NB4 (cell line): Measurements from ENCODE around the gene ARHGAP25.

Experiments used
- CTCF ChIP-seq: IDR thresholded peaks from one replicate; pipeline ENCODE4 v1.5.1; 2012; ENCODE audit warnings: low read depth, low read length
- MAX ChIP-seq: IDR thresholded peaks from 2 replicates; pipeline ENCODE4 v1.6.1; 2011; ENCODE audit warnings: low read depth, low read length
- POLR2A ChIP-seq: IDR thresholded peaks from 2 replicates; pipeline ENCODE4 v1.6.1; 2011; ENCODE audit warnings: mild to moderate bottlenecking; ENCODE audit not compliant: insufficient read length; ENCODE audit errors: extremely low read depth

- TF ChIP-seq MAX (no peak), CTCF (no peak), POLR2A (no peak)
Measured at GRCh38 chr2:68708629-68709028, 26.0 kb upstream of the ARHGAP25 start.
